ENCODE measurements around the gene NR1I3. TPM values are rescaled to one million over a fixed set of nuclear protein-coding genes. Genes with fewer than 3 reads are reported as not detected.
A peak's percentile ranks its signal among the peaks of the same experiment; 100 is the strongest.

The NR1I3 gene
- total and polyA plus RNA-seq, 2 of the 13 experiments (the other 11 are each of a cell fraction or from before 2014, with no cell fraction given) = 0.62 to 0.95 TPM

- Histone ChIP-seq H3K9me3 (ENCODE audit: low read length) (no peaks in the 10 kb centered on the region), H3K27me3 (ENCODE audit: control insufficient read depth in 1 of 2, insufficient read depth in 2 of 2, low read length in 2 of 2) (no peaks in the 10 kb centered on the region), H3K27ac (ENCODE audit: extremely low read length, insufficient read depth, low read length) (no peak overlapping the region), H3K4me2 (ENCODE audit: low read depth, low read length) (no peak overlapping the region), H3K79me2 (ENCODE audit: insufficient read depth, low read length) (no peaks in the 10 kb centered on the region), H3K4me1 (ENCODE audit: insufficient read depth, low read length) (peaks cover 37% of the 10 kb centered on the region), H4K20me1 (ENCODE audit: insufficient read depth, low read length) (no peaks in the 10 kb centered on the region), H3K36me3 (replicated peaks in 1 of 2; ENCODE audit: control insufficient read depth in 1 of 2, insufficient read depth in 2 of 2, low read length in 2 of 2) (peaks cover 12 to 31% of the 10 kb centered on the region in 2 experiments; a peak in 4 of 5 replicates), H3K4me3 (replicated peaks in 1 of 3; ENCODE audit: insufficient read depth in 1 of 3, low read depth in 2 of 3, low read length in 3 of 3) (no peak overlapping the region), H3K9ac (ENCODE audit: insufficient read depth, low read depth, low read length) (no peak overlapping the region), H2AFZ (ENCODE audit: low read length) (no peak overlapping the region)
- ATAC-seq (no peak), DNase-seq (ENCODE audit: low spot score) (no peak), FAIRE-seq (no peak)
- BruUV-seq (replicated peaks) = no TSS peak
- in situ Hi-C loops (cut with HindIII; ENCODE audit: extremely low pct_ligation_motif_present, low pct_unique_long_range_greater_than_20kb) (no loop called here), intact Hi-C loops (cut with micrococcal nuclease; ENCODE audit: unreplicated experiment) (no loop called here)
- 86% methylated on average over 9 of the region's 9 CpGs for WGBS (ENCODE audit: low lambda C conversion rate)
- TF ChIP-seq, protein P1, sequence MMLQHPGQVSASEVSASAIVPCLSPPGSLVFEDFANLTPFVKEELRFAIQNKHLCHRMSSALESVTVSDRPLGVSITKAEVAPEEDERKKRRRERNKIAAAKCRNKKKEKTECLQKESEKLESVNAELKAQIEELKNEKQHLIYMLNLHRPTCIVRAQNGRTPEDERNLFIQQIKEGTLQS (CRISPR knock-in tag; IDR thresholded peaks at IDR 0.05) = no peak
- no peak for TF ChIP-seq TOPORS (CRISPR knock-in tag; IDR thresholded peaks at IDR 0.05)
- no peak for TF ChIP-seq SIN3A (IDR thresholded peaks at IDR 0.05; ENCODE audit: borderline replicate concordance, low read depth, low read length)
- TF ChIP-seq ZFYVE20 (CRISPR knock-in tag; IDR thresholded peaks at IDR 0.05; ENCODE audit: borderline replicate concordance, low read depth) = no peak
- TF ChIP-seq, protein P2, sequence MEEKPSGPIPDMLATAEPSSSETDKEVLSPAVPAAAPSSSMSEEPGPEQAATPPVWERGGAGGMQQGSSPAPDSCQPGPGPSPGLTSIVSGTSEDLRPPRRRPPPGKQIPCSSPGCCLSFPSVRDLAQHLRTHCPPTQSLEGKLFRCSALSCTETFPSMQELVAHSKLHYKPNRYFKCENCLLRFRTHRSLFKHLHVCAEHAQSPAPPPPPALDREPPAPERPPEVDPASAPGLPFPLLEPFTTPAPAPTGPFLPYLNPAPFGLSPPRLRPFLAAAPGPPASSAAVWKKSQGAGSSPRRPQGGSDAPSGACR (CRISPR knock-in tag; IDR thresholded peaks at IDR 0.05) = no peak
- TF ChIP-seq HNRNPH1 (optimal IDR thresholded peaks at IDR 0.05; ENCODE audit: low read depth, low read length) = no peak
- ChIA-PET POLR2A (no interaction called here), CTCF (ENCODE audit: low intra/inter-chr PET ratio, low total read pairs) (no interaction called here)
Measured at GRCh38 chr1:161233102-161233501, 4.9 kb downstream of the NR1I3 start.

DNA sequence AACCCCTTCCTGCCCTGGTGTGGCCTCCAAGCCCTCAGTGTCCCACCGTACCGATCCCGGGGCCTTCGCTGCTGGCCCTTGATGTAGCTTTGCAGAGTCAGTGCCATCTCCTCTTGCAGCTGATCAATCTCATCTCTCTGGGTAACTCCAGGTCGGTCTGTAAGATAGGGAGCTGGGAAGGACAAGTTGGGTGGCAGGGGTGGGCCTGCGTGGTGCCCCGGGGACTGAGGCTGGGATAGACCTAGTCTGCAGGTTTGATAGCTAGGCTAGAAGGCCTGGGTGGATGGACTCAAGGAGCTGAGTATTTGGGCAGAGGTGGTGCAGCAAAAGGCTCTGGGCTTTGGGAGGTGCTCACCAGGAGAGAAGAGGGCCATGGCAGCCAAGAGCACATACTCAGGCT, 7.2 kb downstream of the NR1I3 start:
- ChIA-PET CTCF (ENCODE audit: low intra/inter-chr PET ratio, low total read pairs) (interaction anchor here (0.8 to 2.6 kb wide), 4 partner anchors 21 to 144 kb away, joined by 3 to 8 read pairs (median 4); no protein-coding TSS in a partner anchor), POLR2A (interaction anchor here (0.8 to 2.5 kb wide), 7 partner anchors 10 to 159 kb away, joined by 3 to 19 read pairs (median 4); partner anchors contain the start of genes NDUFS2 and SDHC)

More for the DNA sequence above, 7.2 kb downstream of the NR1I3 start:
- Histone ChIP-seq H3K9ac (ENCODE audit: insufficient read depth, low read depth, low read length) (no peak overlapping the region), H3K4me3 (replicated peaks in 1 of 3; ENCODE audit: insufficient read depth in 1 of 3, low read depth in 2 of 3, low read length in 3 of 3) (no peak overlapping the region), H3K36me3 (replicated peaks in 1 of 2; ENCODE audit: control insufficient read depth in 1 of 2, insufficient read depth in 2 of 2, low read length in 2 of 2) (peaks cover 12 to 38% of the 10 kb centered on the region in 2 experiments; a peak in 4 of 5 replicates), H3K4me1 (ENCODE audit: insufficient read depth, low read length) (peaks cover 34% of the 10 kb centered on the region), H2AFZ (ENCODE audit: low read length) (no peak overlapping the region), H4K20me1 (ENCODE audit: insufficient read depth, low read length) (no peaks in the 10 kb centered on the region), H3K27me3 (ENCODE audit: control insufficient read depth in 1 of 2, insufficient read depth in 2 of 2, low read length in 2 of 2) (no peaks in the 10 kb centered on the region), H3K79me2 (ENCODE audit: insufficient read depth, low read length) (peaks cover 11% of the 10 kb centered on the region), H3K27ac (ENCODE audit: extremely low read length, insufficient read depth, low read length) (no peak overlapping the region), H3K9me3 (ENCODE audit: low read length) (no peaks in the 10 kb centered on the region), H3K4me2 (ENCODE audit: low read depth, low read length) (no peak overlapping the region)
- WGBS (ENCODE audit: low lambda C conversion rate) = 90% methylated on average over 7 of the region's 7 CpGs
- no peak for FAIRE-seq
- TF ChIP-seq RBFOX2 (IDR thresholded peaks at IDR 0.05; ENCODE audit: low read depth, low read length) = peak; percentile 49
- TF ChIP-seq AKAP8 (CRISPR knock-in tag; IDR thresholded peaks at IDR 0.05) = no peak
- peak; percentile 52 for TF ChIP-seq AGO2 (optimal IDR thresholded peaks at IDR 0.05; ENCODE audit: low read depth, low read length)
- in situ Hi-C loops (cut with HindIII; ENCODE audit: extremely low pct_ligation_motif_present, low pct_unique_long_range_greater_than_20kb) (no loop called here), intact Hi-C loops (cut with micrococcal nuclease; ENCODE audit: unreplicated experiment) (loop anchor here (1.0 kb wide), 1 partner anchor 61 kb away; no protein-coding TSS in a partner anchor)
- no TSS peak for BruUV-seq (replicated peaks)
- no peak for ATAC-seq
- no peak for DNase-seq (ENCODE audit: low spot score)
